SU-DHL-6 (cell line): Measurements from ENCODE around the gene ZFHX3.

ENCODE experiments used
- H2AFZ ChIP-seq: fragments of 200-600 bp; sonication (generic); 2 replicates; pipeline ENCODE4 v1.6.1; 2014; ENCODE audit warnings: low read depth, mild to moderate bottlenecking, moderate library complexity, mixed read lengths, antibody characterized with exemption, low read length; ENCODE audit not compliant: severe bottlenecking
- H3F3A ChIP-seq: fragments of 200-600 bp; shearing (Covaris generic); 2 replicates; pipeline ENCODE4 v1.6.0; 2016; ENCODE audit warnings: antibody characterized with exemption, mild to moderate bottlenecking; ENCODE audit not compliant: insufficient read depth
- H3K27ac ChIP-seq: fragments of 200-600 bp; sonication (generic); 2 replicates; pipeline ENCODE4 v1.5.1; 2016; ENCODE audit warnings: low read depth, mild to moderate bottlenecking, low read length, moderate library complexity, mixed read lengths
- H3K27me3 ChIP-seq: fragments of 200-600 bp; sonication (generic), shearing (Covaris generic); 2 replicates; pipeline ENCODE4 v1.6.0; 2014; ENCODE audit warnings: mild to moderate bottlenecking, low read length
- H3K36me3 ChIP-seq: fragments of 200-600 bp; sonication (generic); 2 replicates; pipeline ENCODE4 v1.6.1; 2014; ENCODE audit warnings: mild to moderate bottlenecking, low read length, mixed read lengths
- H3K4me2 ChIP-seq: fragments of 300-600, 200-600 bp; shearing (Covaris generic), sonication (generic); 2 replicates; pipeline ENCODE4 v1.6.0; 2014; ENCODE audit warnings: low read length, low read depth, mild to moderate bottlenecking; ENCODE audit not compliant: poor library complexity, severe bottlenecking
- H3K4me3 ChIP-seq: fragments of 200-600 bp; sonication (generic); 2 replicates; pipeline ENCODE4 v1.5.1; 2014; ENCODE audit warnings: antibody characterized with exemption, low read length, mild to moderate bottlenecking, mixed read lengths; ENCODE audit not compliant: insufficient read depth, poor library complexity, severe bottlenecking
- H3K79me2 ChIP-seq: fragments of 200-600 bp; sonication (generic); 2 replicates; pipeline ENCODE4 v1.6.1; 2014; ENCODE audit warnings: mild to moderate bottlenecking, low read length, moderate library complexity; ENCODE audit not compliant: insufficient read depth
- H3K9ac ChIP-seq: fragments of 200-600 bp; sonication (generic); 2 replicates; pipeline ENCODE4 v1.7.0; 2014; ENCODE audit warnings: mild to moderate bottlenecking, low read length
- H3K9me2 ChIP-seq: fragments of 200-600 bp; sonication (generic); replicated peaks from 2 replicates; pipeline ENCODE4 v1.6.1; 2014; ENCODE audit warnings: low read length; ENCODE audit not compliant: insufficient read depth
- H3K9me3 ChIP-seq: fragments of 200-600 bp; sonication (generic); 2 replicates; pipeline ENCODE4 v1.6.1; 2014; ENCODE audit warnings: low read length, mixed read lengths; ENCODE audit not compliant: insufficient read depth
- H4K20me1 ChIP-seq: fragments of 200-600 bp; sonication (generic); 2 replicates; pipeline ENCODE4 v1.6.1; 2014; ENCODE audit warnings: low read depth, mild to moderate bottlenecking, antibody characterized with exemption, low read length, moderate library complexity, mixed read lengths
- CTCF ChIP-seq: fragments of 200-600 bp; sonication (generic); IDR thresholded peaks from one replicate; pipeline ENCODE4 v1.5.1; 2017; ENCODE audit warnings: antibody characterized with exemption, mild to moderate bottlenecking, low read length, moderate library complexity; ENCODE audit not compliant: insufficient read depth, poor library complexity, severe bottlenecking
- EZH2phosphoT487 ChIP-seq: fragments of 200-600 bp; sonication (generic), shearing (Covaris generic); conservative IDR thresholded peaks from 2 replicates; pipeline ENCODE4 v1.6.1; 2018; ENCODE audit warnings: mild to moderate bottlenecking, antibody characterized with exemption, low read length, moderate library complexity, mixed read lengths

Gene ZFHX3

GRCh38 chr16:72800524-72801161, 247.3 kb downstream of the ZFHX3 start:
- TF ChIP-seq CTCF (no peak), EZH2phosphoT487 (no peak)
- no peak overlapping the region for H3K4me2 ChIP-seq
- no peak overlapping the region for H2AFZ ChIP-seq

GRCh38 chr16:72798264-72798663, 249.7 kb downstream of the ZFHX3 start:
- Histone ChIP-seq H2AFZ (no peak overlapping the region), H3K4me2 (no peak overlapping the region), H3K9ac (no peak overlapping the region), H3K9me3 (no peaks in the 10 kb centered on the region), H3K27ac (no peak overlapping the region), H4K20me1 (no peaks in the 10 kb centered on the region), H3K79me2 (no peaks in the 10 kb centered on the region), H3F3A (no peaks in the 10 kb centered on the region), H3K9me2 (no peaks in the 10 kb centered on the region), H3K4me3 (no peak overlapping the region), H3K36me3 (no peaks in the 10 kb centered on the region), H3K27me3 (no peaks in the 10 kb centered on the region)
- TF ChIP-seq CTCF (no peak), EZH2phosphoT487 (no peak)

More at GRCh38 chr16:72800524-72801161, 247.3 kb downstream of the ZFHX3 start:
- H3K36me3 ChIP-seq, result no peaks in the 10 kb centered on the region
- no peaks in the 10 kb centered on the region for H3K9me3 ChIP-seq
- no peaks in the 10 kb centered on the region for H4K20me1 ChIP-seq
- no peak overlapping the region for H3K9ac ChIP-seq
- no peak overlapping the region for H3K27ac ChIP-seq
- H3F3A ChIP-seq, result no peaks in the 10 kb centered on the region
- no peaks in the 10 kb centered on the region for H3K27me3 ChIP-seq
- no peaks in the 10 kb centered on the region for H3K79me2 ChIP-seq
- H3K4me3 ChIP-seq, result no peak overlapping the region
- H3K9me2 ChIP-seq, result no peaks in the 10 kb centered on the region

GRCh38 chr16:72797621-72798020, 250.3 kb downstream of the ZFHX3 start:
- Histone ChIP-seq H3K27ac (no peak overlapping the region), H3K4me3 (no peak overlapping the region), H3F3A (no peaks in the 10 kb centered on the region), H4K20me1 (no peaks in the 10 kb centered on the region), H3K36me3 (no peaks in the 10 kb centered on the region), H3K27me3 (no peaks in the 10 kb centered on the region), H3K9me3 (no peaks in the 10 kb centered on the region), H3K9me2 (no peaks in the 10 kb centered on the region), H2AFZ (no peak overlapping the region), H3K79me2 (no peaks in the 10 kb centered on the region), H3K9ac (no peak overlapping the region), H3K4me2 (no peak overlapping the region)
- TF ChIP-seq EZH2phosphoT487, result no peak
- no peak for TF ChIP-seq CTCF
